GM19351 (cell line): Measurements from ENCODE around the gene AK1.

Source experiments
- ATAC-seq: cut with Tn5 transposase; IDR thresholded peaks from one replicate; pipeline ENCODE4 v1.9.1; 2021; ENCODE audit warnings: mild to moderate bottlenecking, moderate library complexity; ENCODE audit not compliant: unreplicated experiment

AK1 gene

DNA sequence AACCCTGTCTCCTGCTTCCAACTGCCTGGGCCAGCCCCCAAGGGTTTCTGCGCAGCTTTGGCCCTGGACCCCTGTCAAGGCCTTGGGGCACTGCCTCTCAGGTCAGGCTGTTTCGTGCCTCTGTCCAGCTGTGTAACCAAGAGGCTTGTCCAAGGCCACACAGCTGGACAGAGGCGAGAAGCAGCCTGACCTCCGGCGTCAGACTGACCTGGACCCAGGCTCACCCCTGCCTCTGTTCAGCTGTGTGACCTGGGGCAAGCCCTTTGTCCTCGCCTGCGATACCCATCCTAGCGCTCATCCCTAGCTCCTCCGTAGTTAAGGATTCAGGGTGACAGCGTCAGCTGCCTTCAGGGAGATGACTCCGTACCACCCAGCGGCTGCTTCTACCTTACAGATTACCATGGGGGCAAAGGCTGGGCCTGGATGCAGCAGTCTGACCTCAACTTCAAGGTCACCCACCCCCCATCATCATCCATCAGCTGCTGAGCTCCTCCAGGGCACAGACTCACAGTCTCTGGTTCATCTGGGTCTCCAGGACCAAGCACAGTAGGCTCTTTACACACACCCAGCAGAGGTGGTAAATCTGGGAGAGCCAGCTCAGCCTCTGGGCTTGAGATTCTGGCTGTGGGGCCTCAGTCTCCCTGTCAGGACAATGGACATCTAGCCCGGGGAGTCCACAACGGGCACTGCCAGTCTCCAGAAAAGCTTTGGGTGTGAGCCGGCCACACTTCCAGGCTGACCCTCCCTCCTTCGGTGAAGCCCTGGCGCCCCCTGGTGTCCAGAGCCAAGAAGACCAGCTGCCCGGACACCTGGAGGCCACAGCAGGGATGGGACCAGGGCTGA, 7.9 kb downstream of the AK1 start:
- ATAC-seq = peak; percentile 50

DNA sequence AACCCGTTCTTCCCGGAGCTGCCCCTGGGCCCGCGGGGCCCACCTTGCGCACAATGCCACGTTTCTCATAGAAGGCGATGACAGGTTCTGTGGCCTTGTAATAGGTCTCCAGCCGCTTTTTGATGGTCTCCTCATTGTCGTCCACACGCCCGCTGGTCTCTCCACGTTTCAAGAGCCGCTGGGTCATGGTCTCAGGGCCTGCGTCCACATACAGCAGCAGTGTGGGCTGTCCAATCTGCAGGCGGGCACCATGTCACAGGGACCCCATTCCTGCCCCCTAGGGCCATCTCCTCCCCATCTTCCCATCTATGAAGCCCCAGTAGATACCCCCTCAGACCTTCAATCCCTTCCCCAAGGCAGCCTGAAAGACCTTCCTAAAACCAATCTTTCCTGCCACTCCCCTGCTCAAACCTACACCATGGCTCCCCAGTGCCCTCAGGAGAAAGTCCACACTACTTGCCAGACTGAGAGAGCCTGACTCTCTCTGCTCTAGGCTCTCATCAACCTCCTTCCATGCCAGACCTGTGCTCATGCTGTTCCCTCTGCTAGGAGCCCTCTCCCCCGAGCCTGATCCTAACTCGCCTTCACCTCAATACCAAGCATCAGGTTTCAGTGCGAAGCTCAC, 9.1 kb downstream of the AK1 start:
- no peak for ATAC-seq

DNA sequence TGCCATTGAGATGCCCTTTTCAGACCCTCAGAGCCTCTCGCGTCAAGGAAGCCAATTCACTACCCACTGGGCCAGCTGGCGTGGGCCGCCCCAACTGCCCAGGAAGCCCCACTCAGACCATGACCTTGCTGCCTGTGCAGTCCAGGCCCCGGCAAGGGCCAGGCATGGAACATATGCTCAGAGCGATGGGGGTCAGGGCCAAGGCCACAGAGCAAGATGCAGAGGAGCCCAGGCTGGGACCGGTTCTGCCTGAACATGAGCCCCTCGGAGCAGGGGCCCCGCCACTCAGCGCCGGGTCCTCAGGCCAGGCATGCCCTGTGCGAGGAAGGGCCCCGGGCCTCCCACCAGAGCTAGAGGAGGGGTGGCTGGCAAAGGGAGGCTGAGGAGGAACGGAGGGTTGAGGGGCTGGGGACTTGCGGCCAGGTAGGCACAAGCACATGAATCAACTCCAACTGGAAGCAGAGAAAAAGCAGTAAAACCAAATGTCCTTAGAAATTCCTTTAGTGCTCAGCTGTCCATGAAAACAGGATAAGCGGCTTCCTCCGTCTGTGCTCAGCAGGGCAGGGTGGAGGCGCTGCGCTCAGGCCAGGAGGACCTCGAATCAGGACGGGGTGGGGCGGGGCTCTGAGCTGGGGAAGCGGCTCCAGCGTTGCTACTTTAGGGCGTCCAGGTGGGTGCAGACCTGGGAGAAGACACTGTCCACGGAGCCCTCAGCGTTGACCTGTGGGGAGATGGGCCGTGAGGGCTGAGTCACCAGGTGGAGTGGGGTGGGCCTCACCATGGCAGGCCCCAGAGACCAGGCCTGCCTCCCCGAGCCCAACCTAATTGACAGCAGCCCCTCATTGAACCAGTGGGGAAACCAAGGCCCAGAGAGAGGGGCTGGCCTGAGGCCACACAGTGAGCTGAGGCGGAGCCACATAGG, 9.9 kb downstream of the AK1 start:
- ATAC-seq = no peak

DNA sequence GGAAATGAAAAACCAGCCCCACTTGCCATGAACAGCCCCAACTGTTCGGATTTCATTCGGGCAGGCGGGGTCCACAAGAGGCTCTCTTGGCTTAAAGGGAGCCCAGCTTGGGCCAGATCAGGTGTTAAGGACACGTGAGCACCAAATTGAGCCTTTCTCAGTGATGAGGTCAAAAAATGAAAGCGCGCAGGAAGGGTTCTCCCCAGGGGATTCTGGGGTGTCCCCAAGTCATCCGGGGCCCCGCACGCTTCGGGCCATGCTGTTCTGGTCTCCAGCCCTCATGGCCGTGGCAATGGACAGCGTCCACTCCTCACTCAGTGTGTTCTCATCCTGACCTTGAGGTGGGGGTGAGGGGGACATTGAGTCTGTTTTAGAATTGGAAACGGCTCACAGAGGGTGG, 10.9 kb downstream of the AK1 start:
- no peak for ATAC-seq

DNA sequence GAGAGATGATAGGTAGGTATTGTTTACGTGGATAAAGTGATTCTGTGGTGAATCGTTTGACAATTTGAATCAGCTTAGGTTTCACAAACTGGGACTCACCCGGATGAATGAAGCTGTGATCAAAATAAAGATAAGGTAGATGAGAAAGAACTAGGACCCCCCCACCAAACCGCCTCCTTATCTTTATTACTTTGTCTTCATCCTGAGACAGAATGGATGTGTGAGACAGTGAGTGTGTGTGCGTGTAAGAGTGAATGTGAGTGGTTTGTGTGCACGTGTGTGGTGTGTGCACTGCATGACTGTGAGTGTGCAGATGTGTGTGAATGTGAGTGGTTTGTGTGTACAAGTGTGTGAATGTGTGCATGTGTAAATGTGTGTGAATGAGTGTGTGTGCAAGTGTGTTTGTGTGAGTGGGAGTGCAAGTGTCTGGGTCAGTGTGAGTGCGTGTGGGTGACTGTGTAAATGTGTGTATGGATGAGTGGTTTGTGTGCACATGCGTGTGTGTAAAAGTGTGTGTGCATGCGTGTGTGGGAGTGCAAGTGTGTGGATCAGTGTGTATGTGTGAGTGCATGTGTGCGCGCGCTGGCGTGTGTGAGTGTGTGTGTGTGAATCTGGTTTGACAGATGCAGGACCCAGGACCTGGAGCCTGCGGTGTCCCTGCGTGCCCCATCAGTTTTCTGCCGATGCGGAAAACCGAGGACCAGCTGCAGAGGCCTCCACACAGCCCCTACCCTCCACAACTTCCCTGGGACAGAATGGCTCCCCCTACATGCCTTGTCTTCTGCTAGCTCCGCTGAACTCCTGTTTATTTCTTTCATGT, 11.6 kb downstream of the AK1 start:
- no peak for ATAC-seq

DNA sequence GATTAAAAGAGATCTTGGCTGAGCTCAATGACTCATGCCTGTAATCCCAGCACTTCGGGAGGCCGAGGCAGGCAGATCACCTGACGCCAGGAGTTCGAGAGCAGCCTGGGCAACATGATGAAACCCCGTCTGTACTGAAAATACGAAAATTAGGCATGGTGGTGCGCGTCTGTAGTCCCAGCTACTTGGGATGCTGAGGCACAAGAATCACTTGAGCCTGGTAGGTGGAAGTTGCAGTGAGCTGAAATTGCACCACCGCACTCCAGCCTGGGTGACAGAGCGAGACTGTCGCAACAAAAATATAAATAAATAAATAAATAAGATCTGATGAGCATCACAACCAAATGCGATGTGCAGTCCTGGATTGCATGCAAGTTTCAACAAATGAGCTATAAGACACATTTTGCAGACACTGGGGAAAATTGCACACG, 14.3 kb downstream of the AK1 start:
- no peak for ATAC-seq

DNA sequence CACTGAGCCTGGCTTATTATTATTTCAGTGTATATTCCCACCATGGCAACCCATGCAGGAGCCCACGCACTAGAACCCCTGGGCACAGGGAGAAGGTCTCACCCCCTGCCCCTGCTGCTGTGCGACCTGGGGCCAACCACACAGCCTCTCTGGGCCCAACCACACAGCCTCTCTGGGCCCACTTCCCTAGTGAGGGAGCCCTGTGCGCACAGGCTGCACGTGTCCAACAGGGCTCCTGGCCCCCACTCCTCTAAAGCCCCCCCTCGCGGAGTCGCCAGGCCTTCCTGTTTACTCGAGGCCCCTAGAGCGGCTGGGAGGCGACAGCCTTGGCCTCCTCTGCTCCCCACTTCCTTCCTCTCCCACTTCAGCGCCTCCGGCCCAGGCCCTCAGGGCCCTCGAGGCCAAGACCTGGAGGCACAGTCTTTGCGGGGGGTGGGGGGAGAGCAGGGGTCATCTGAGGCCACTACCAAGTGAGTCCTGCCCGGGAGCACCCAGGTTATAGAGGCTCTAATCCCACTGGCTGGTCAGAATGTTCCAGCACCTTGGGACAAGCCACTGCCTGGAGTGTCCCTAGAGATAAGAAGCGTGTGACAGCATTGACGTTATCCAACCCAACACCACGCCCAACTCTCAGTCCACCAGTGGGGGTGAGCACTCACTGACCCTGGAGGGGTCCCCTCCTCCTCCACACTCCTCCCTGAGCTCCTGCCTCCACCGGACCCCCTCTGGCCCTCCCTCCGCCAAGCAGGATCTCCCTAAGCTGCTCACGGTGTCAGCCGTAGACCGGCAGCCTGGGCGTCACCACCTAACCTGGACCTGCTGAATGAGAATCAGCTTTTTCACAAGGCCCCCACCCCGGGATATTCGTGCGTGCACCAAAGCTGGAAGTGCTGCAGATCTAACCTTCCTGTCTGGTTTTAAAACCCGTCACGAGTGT, 15.1 kb downstream of the AK1 start:
- no peak for ATAC-seq

DNA sequence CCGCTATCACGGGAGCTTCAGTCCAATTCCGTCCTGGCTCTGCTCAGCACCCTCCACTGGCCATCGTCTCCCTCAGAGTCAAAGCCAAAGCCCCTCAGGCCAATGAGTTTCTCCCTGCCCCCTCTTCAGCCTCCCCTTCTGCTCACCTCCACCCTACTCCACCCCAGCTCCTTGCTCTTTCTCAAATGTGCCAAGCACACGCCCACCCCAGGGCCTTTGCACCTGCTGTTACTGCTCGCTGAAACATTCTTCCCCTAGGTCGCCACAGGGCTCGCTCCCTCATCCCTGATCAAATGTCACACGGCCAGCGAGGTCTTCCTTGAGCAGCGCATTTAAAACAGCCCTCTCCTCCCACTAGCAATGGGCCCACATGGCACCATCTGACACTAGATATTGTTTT, 16.7 kb downstream of the AK1 start:
- no peak for ATAC-seq

DNA sequence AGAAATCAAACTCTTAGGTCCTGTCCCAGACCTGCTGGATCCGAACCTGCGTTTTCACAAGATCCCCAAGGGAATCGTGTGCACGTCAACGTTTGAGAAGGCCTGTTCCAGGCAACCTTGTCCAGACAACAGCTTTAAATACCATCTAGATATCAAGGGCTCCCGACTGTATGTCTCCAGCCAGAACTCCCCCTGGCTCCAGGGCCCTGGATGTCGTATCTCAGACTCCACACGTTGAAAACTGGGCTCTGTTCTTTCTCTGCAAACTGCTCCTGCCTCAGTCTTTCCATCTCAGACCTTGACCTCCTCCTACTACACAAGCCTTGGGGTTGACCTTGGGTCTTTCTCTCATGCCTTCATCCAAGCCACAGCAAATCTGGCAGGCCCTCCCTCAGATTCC, 17.2 kb downstream of the AK1 start:
- ATAC-seq = no peak

DNA sequence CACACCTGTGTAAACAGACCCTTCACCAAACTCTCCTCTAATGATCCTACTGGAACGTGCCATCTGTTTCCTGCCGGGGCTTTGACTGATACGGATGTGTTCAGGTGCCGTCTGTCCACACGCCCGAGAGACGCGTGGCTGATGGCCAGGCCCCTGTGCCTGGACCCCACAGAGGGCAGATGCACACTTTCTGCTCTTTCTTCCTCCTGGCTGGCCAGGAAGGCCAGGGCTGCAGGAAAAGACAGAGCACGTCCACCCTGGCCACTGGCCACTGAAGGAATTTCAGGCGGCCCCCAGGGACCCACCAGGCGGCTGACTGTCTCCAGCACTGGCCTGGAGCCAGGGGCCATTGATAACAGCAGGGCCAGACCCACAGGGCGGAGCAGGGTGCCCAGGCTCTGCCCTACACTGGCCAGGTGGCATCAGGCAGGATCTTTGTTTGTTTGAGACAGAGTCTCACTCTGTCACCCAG, 19.4 kb downstream of the AK1 start:
- ATAC-seq = no peak

DNA sequence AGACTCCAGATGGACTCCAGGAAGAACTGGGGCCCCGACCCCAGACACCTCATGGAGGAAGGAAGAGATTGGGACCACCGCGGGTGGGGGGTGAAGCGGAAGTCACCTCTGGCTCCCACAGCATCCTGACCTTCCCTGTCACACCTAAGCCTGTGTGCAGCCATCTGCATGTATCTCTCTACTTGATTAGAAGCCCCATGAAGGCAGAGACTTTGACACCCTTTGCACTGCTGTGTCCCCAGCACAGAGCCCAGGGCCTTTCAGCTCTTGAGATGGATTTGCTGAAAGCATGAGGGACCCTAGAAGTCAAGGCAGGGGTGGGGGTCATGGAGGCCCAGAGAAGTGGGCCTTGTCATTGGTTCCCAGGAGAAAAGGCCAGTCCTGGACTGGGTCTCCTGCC, 20.2 kb downstream of the AK1 start:
- no peak for ATAC-seq

DNA sequence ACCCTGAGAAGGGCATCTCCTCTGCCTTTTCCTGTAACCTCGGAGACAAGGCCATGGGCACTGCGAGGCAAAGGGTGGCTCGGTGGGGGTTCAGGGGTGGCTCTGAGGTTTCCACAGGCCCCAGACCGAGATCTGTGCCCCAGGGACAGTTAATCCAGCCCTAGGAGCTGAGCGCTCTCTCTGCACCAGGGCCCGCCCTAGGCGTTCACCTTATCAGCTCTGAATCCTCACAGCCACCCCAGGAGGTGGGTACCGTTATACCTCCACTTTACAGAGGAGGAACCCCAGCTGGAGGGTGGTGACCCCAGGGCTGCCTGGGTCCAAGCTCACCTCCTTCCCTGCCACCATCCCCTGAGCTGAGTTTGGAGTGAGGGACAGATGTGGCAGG, 20.8 kb downstream of the AK1 start:
- ATAC-seq = no peak

DNA sequence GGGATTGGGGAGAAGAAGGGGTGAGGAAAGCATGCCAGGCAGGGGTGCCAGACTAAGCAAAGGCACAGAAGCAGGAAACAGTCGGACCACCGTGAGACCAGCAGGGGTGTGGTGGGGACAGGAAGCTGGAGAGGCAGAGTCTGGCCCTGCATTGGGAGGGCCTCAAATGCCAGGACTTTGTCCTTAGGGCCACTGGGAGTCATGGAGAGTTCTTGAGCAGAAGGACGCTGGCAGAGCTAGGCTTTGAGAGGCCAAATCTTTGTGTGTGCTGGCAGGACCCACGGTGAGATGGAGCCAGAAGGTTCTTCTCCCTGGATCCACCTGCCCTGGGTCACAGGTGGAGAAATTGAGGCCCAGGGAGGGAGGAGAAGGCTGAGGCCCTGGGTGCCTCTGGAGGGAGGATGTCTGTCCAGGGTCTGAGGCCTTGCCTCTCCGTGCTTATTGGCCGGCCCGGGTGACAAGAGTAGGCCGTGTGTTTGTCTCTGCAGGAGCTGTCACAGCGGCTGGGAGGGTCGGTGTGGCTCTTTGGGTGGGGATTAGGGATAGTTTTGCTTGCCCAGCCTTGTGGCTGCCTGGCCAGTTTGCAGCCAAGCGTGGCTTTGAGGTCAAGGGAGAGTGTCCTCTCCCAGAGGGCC, 21.3 kb downstream of the AK1 start:
- no peak for ATAC-seq

DNA sequence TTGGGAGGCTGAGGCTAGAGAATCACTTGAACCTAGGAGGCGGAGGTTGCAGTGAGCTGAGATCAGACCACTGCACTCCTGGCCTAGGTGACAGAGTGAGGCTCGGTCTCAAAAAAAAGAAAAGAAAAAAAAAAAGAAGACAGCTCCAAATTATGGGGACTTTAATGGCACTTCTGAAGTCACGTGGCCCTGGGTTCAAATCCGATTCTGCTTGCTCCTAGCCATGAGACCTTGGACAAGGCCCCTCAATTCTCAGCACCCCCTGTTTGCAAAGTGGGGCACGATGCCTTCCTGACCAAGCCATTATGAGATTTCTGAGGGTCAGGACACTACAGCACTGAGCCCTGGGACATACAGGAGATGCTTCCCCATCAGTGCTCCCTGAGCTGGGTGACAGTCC, 22.0 kb downstream of the AK1 start:
- ATAC-seq = no peak

DNA sequence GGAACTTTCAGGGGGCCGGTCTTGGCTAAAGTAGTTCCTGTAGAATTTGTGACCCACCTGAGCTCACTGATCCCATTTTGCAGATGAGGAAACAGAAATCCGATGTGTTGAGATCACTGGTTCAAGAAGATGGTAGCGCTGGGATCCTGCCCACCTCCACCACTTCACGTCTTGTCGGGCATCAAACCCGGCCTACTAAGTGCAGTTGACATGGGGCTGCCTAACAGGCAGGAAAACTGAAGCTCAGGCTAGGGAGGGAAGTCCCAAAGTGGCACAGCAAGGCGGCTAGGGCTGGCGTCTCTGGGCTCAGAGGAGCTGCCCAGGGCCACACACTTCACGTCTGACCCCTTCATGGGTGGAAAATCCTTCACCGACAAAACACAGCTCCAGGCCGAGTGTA, 22.5 kb downstream of the AK1 start:
- ATAC-seq = no peak

DNA sequence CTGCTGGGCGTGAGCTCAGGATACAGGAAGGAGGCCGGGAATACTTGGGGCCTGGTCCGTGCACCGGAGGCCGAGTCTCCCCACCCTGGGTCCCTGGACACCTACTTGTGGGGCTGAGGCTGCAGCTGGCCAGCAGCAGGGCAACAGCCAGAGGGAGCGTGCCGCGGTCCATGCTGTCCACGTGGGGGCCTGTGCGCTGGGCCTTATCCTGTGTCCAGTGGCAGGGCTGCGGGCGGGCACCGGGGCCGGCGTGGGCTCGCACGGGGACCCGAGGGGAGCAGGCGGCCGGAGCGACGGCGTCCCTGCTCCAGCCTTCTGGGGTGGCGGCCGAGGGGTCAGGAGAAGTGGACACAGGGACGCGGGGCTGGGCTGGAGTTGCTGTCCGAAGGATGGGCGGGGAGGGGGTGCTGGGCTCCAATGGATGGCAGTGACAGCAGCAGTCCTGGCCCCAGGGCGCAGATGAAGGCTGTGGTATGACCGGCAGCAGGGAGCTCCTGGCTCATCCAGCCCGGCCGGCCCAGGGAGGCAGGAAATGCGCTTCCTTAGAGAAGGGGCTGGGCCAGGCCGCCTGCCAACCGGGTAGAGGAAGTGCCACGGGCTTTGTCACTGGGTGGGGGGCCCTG, 23.2 kb downstream of the AK1 start, which contains the start of gene ENG:
Gene ENG, minus strand, starts transcription at position 475 of the 623 bp plus-strand sequence. Its CDS starts 303 bp downstream, at position 172.
- ATAC-seq = no peak

DNA sequence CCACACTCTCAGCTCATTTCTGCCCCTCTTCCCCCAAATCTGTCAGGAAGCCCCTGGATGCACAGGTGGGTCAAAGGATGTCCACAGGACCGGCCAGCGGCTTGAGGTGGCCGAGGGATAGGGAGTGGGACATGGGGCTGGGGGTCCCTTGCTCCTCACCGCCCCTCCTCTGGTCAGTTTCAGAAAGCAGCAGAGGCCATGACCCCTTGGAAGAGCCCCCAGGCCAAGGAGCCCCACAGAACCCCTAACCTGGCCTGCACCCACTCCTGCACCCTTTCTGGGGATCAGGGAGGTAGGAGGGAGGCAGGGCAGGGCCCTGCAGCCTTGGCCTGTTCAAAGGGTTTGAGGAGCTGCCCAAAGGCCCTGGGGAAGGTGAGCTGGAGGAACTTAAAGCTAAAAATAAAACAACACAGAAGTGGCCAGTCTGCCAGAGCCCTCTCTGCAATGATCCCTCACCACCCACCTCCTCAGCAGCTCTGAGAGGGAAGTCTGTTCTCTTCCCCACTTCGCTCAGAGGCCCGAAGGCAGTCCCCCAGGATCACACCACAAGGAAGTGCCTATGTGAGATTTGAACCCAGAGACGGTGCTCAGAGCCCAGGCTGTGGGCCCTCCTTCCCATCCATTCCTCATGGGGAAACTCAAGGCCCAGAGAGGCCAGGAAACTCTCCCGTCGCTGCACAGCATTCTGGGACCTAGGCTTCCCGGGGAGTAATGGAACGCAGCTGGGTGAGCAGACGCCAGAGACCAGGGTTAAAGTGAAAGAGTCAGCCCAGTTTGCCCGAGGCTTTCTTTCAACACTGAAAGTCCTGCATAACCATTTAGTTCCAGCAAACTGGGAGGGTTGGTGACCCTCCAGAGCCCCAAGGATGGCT, 23.9 kb downstream of the AK1 start:
- ATAC-seq = no peak
